NCI-H774 (cell line): ENCODE measurements around the gene OPCML.

Experiments
- DNase-seq: peaks from one replicate; lab custom pipeline; 2025; lab: John Stamatoyannopoulos, UW

The OPCML gene

DNA sequence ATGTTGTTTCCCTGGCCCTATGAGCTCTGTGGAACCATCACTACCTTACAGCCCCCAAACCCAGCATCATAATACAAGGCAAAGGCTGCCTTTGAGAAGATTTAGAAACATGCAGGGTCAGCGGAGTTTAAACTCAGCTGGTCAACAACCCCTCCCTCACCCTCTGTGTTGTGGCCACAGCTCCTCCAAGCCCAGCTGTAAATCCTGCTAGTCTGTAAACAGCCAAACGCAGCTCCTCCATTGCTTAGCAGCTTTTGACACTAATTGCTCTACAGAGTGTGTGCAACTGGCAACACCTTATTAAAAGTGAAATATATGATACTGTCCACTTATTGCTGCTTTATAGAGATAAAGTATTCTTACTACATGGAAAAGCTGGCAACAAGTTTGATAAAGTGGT, 29.1 kb downstream of the OPCML start:
- DNase-seq, result no peak

DNA sequence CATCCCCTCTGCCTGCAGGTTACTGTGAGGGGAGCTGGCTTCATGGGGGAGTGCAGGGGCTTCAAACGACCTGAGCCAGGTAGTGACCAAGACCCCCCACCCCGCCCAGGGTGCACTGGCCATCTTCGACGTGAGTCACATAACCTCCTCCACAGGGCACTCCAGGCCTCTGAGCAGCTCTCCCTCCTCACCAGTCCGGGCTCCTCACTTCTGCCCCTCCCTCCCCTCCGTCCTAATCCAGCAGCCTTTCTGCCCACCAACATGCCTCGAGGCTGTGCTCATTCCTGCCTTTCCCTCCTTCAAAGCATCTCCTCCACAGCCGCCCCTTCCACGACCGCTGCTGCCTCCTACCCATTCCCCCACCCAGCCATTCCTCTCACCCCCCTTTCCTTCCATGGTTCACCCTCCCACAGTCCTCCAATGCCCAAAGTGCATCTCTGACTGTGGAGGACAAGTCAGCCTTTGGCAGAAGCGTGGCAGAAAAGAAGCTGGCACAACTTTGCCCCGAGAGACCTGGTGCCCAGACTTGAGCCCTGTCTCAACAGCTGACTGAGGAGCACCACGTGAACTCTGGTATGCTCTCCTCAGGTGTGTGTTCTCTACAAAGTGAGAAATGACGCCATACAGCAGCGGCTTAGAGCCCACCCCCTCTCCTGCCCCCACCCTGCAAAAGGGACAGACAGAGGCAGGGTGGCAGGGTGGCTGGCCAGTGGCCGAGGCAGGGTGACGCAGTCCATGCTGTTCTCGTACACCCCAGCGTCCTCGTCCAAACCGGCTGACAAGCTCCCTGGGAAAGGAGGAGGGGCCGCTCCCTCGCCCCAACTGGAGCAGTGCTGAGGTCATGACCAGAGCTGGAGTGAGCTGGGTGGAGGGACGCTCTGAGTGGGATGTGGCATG, 30.4 kb downstream of the OPCML start:
- no peak for DNase-seq

DNA sequence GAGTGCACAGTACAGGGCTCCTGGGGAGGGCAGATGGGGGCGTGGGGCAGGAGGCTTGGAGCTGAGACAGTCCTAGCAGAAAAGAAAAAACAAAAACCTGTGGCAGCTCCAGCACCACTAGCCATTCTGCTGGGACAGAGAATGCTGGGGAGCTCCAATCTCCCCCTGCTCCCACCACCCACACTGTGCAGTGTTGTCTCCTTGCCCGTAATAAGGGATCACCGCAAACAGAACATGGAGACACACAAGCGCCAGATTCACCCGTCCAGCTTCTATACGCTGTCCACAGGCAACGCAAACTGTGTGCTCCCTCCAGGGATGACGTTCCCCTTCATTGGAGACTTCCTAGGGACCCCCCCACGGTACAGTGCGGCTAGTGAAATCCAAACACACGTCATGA, 31.4 kb downstream of the OPCML start:
- DNase-seq, result no peak

DNA sequence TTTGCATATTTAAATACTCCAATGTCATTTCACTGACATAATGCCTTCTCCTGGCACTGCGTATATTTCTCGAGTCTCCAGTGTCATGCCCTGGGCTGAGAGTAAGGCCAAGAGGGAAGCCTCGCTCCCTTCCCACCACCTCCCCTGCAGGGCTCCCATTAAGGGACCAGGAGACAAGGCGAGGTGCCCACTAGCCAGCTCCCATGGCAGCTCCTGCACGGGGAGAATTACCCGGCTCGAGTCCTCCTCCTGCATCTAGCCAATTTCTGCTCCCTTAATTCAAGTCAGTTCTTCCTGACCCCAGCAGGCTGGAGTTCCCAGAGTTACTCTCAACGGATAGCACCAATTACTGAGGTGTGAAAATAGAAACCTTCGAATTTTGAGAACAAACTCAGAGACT, 31.9 kb downstream of the OPCML start:
- no peak for DNase-seq

DNA sequence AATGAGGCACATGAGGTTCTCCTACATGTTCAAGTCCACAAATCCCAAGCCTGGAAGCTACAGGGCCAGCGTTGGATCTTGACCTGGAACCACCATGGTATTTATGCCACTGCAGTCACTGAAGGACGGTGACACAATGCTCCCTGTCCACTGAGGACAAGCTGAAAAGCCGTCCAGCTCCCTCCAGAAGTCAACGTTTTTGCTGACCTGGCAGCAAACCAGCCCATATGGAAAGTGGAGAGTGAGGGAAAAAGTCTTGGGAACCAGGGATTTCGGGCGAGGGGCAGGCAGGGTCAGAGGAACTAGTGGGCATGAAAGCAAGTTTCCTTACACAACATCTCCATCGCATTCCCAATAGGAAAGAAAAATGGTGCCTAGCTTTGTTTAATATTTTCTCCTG, 33.3 kb downstream of the OPCML start:
- DNase-seq, result no peak

DNA sequence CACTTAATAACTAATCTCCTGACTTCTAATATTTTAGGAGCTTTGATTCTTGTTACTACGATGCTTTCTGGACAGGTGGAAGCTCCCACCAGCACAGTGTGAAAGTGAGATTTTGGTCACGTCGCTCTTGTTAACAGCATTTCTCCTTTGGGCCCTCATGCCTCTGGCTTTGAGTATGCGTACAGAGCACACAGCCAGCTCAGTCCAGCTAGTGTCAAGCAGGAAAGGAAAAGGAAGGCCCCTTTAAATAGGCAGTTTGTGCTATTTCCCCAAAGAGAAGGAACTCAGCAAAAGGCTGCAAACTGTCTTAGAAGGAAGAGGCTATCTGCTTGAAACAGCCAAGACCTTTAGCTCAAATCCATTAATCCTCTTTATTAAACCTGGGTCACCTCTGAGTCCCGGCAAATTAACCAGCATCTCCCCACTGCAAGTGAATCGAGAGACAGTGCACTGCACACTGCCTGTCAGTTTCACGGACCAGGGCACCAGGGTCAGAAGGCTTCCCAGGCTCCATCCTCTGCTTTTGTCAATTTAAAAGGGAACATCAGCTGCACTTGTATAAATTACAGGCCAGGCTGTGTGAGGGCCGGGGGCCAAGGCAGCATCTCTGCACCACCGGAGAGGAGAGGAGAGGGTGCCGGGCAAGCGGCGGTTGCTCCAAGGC, 34.7 kb downstream of the OPCML start:
- no peak for DNase-seq

DNA sequence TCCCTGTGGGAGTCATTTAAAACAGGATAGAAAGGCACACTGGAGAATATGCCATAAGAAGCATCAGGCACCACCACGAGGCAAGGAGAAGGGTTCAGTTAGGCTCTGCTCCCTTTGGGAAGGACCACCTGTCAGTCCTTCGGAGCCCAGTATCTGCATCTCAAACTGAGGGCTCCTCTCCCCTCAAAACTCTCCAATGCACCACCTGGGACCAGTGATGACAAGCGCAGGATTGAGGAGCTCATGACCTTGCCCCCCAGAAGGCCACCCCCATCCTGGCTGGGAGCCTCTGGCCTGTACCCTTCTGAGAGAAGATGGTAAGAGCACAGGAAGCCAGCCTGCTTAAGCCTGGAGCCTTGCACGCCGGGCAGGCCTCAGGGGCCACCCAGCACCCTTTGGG, 39.4 kb downstream of the OPCML start:
- DNase-seq, result no peak

DNA sequence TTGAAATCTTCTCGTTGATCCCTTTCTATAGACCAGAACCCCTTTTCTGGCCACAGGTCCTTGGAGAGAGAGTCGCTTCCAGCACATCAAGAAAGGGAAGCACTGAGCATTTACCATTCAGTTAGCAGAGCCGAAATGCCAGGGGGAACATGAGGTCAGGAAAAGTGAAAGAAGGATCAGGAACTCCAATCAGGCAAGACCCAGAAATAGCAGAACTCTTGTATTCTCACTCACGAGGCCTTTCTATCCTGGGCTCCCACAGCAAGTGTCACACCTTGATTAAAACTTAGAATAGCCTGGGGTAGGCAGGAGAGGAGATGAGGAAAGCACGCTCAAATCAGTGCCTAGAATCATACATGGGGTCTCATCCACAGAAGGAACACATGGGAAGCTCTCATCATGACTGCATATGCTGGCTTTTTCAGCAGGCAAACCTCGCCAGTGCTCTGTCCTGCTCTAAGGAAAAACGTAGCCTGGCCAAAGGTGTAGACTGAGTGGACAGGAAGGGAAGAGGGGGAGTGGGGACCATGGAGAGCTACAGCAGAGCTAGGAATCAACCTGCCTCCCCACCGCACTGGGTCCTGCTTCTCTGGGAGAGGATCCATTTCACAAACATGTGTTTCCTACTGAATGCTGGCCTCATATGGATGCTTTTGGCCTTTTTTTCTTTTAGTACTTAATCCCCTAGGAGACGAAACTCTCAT, 40.5 kb downstream of the OPCML start:
- no peak for DNase-seq

DNA sequence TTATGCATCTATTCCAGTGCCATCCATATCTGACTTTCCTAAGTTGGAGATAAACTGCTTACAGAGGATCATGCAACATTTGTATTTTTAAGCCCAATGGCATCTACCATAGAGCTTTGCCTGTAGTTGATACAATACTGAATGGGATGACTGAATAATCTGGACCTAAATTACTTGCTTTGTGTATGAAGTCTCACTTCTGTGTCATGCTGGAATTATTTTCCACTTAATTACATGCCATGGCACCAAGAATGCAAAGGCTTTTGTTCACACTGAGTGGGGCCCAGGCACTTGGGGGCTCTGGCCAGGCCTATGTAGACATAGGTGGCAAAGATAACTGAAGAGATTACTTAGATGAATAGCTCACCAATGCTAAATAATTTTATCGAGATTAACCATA, 51.6 kb downstream of the OPCML start:
- DNase-seq, result no peak

DNA sequence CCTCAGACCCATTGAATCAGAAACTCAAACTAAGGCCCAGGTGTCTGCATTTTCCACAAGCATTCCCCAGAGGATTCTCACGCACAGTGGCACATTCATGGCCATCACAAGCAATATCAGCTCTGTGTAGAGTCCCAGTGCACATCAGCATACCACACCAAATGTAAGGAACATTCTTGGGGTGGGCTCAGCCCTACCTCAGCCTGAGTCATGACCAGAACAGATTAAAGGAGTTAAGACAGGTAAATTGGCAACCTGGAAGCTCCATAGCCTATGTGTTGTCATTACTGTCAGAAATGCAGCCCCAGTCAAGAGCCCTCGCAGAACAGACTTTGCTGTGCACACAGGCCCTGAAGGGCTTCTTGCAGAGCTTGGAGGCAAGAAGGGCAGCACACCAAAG, 53.1 kb downstream of the OPCML start:
- no peak for DNase-seq

DNA sequence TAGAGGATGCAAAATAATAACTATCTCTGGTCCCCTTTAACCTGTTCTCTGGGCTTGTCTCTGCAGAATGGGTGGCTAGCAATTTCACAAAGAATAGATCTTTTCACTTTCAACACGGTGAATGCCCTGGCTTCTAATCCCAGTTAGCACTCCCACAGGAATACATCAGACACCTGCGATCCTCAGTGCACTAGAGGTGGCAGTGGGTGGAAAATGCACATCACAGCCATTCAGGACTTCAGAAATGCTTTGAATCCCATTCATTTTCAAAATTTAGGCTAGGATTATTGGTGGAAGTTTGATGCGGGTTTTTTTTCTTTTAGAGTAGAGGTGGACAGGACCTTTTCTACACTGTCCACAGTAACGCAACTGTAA, 55.1 kb downstream of the OPCML start:
- DNase-seq, result no peak

DNA sequence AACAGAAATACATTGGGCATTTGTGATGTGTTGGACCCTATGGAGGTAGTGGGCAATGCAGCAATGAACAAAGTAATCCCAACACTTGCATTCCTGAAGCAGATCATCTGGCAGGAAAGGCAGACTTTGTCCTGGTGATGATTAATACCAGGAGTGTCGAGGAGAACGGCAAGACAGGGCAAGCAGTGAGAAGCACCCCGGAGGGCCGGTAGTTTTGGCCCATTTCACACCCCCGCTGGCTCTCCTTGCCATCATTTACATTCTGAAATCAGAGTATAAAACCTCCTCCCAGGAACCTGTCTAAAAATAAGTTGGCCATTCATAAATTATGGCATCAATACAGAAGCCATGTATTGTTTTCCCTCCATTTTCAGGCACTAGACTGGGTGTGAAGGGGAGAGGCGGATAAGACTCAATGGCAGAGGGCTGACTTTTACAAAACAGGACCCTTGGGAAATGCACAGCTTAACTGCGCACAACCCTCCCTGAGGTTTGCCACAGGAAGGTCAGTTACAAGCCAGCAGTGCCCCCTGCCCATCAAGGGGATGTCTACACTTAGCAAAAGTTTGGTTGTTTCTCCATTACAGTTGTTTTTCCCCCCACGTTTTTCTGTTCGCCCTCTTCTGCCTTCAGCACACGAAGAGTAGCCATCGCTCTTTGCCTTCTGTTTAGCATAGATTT, 55.6 kb downstream of the OPCML start:
- DNase-seq, result no peak

DNA sequence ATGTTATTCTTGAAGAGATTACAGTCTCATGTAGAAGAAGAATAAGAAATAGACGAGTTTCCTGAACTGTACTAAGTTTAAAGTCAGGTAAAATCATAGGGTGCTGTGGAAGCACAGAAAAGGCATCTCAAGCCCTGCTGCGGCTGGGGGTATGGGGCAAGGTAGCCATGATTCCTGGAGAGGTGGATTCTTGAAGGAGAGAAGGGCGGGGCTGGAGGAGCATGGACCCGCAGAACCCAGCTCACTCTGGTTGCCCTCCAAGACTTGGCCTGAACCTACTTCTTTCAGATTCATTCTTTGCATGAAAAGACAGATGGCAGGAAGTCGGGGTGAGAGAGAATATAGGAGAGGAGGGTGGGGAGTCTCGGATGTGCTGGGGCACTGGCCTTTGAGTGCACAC, 57.8 kb downstream of the OPCML start:
- no peak for DNase-seq

DNA sequence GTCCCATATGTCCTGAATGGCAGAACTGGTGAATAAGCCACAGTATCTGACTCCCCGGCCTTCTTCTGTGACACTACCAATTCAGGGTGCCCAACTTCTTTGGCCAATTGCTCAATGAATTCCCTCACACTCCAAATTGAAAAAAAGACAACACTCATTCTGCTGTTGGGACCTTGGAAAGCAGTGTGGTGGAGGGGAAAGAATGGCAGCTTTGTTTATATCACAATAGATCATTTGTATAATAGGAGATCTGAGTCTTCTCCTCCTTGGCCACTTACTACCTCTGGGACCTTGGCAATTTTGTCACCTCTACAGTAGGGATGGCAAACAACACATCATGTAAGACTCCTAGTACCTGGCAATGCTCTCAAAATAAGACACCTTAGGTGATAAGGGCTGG, 64.6 kb downstream of the OPCML start:
- no peak for DNase-seq

DNA sequence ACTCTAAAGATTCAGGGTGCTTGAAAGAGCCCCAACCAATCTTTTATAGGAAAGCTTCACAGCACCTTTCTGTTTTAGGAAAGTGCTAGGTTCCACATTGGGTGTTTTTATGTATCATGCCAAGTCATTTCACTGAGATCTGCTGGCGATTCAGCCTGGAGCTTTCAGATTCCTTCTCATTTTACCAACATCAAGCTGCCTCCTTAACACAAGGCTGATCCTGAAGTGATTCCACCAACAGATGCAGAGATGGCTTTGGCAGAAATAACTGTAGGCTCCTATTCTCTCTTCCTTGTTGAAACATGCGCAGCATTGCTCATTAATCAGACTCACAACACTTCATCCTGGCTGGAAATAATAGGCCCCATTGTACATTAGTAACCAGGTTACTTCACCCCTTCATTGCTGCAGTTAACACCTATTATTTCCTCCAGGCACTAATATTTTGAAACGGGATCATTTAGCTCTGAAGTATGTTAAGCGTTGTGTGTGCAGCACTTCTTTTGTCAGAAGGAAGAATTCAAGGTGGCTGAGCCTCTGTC, 89.0 kb downstream of the OPCML start:
- DNase-seq, result peak; percentile 3

DNA sequence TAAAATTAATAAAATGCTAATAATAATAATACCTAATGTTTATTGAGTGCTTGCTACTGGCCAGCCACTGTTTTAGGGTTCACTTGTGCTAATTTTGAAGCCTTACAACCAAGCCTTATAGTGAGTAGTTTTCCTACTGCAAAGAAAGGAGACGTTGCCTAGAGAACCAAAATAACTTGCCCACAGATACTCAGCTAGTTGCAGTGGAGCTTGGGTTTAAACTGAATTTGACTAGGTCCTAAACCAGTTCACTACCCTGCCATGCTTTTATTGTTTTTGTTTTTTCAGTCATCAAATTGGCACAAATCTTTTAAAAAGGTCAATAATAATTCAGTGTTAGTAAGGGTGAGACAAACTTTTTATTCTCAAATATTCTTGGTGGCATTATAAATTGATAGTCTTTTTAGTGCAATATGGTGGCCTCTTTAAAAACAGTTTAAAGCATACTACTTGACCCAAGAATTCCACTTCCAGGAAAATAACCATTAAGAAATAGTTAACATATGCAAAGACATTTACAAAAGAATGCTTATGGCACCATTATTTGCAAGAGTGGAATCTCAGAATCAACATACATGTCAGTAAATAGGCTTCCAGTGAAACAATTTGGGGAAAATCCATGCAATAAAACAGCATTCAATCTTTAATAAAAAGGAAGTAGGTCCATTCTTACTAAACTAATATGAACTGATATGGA, 90.2 kb downstream of the OPCML start:
- no peak for DNase-seq

DNA sequence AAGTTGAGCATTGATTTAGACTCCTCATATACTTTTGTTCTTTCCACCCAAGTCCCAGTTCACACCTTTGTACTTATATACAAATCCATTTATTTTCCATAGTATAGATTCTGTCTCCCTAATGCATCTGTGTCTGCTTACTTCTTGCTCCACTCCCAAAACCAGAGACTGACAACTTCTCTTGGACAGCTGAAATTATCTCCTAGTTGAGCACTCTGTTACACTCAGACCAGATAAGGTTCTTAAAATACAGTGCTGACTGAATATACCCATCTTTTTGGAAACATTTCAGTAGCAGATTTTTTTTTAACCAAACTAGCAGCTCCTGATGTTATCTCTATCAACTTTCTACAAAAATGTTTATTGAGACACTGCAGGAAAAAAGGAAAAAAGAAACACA, 106.3 kb downstream of the OPCML start:
- no peak for DNase-seq

DNA sequence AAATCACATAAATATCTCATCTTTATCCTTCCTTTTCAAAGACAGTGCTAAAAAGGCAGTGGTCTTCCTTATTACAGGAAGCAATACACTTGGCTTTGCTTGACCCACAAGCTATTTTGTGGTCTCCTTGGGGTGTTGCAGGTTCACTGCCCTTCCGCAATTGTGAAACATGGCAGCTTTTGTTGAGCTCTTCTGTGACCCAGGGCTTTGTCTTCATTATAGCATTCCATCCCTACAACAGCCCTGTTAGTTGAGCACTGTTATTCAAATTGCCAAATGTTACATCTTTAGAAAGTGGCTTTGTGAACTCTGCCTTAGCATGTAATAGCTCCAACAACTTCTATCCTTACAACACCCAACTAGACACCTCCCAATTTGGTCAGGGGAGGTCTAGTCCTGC, 107.1 kb downstream of the OPCML start:
- DNase-seq, result no peak

DNA sequence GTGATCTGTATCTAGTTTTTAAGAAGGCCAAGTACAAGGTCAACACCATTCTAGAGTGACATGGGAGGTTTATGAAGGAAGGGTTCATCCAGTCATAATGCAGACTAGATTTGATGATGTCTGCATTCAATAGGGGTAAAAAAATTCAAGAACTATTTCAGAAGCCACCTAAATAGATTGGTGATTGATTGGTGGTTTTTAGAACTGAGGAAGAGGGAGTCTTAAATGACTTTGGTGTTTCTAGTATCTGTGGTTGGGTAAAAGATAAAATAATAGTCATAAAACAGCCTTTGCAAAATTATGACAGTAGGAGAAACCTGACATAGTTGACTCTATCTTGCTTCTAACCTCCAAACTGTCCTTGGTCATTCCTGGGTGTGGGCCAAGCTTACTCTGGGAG, 114.1 kb downstream of the OPCML start:
- no peak for DNase-seq

DNA sequence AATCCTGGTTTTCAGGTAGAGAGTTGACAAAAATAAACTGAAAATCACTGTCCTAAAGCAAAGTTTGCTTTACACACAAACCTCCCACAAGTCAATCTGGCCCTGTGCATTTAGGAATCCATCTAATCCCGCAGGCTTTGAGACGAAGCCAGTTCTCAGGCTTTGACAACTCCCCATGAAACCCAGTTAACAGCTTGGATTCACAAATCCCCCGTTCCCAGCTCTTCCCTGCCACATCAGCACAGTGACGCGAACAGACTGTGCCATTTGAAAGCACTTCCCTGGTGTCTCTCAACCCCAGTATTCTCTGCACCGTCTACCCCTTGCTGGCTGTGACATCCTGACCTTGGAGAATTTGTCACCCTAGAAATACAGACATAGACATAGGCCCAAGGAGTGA, 117.8 kb downstream of the OPCML start:
- no peak for DNase-seq

DNA sequence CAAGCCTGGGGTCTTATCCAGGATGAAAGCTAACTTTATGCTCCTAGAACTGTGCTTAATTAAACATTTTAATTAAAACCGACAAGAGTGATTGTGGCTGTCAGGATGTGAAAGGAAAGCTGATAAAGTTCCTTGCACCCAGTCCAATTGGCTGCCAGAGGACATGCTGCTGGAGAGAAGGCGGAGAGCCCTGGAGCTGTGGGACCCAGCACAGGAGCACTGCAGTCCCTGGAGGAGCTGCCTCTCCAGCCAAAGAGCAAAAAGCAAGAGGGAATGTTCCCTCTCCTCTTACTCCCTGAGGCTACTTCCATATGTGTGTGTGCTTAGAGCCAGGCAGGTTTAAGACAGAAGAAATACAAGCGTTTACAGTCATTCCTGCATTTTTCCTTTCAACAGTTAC, 118.6 kb downstream of the OPCML start:
- DNase-seq, result no peak

DNA sequence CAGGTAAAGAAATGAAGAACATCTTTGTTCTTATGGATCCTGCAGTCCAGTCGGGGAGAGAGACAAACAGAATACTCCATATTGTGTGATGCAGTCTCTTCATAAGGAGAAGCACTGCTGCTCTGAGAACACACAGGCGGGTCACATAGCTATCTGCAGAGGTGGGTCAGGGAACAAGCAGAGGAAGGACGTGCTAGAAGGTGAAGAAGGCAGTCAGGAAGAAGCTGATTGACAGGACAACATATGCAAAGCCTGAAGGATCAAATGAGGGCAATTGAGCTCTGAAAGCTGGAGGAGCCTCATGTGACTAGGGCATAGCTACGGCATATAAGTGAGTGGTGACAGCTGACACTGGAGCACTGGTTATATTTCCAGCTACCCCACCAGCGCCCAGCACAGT, 122.5 kb downstream of the OPCML start:
- DNase-seq, result no peak
